Measurements from ENCODE around the gene RECQL. TPM values are rescaled to one million over a fixed set of nuclear protein-coding genes. Genes with fewer than 3 reads are reported as not detected.

The RECQL gene
- total and polyA plus RNA-seq, 12 donors: 11.2 to 40.5 (median 22.8) TPM

DNA sequence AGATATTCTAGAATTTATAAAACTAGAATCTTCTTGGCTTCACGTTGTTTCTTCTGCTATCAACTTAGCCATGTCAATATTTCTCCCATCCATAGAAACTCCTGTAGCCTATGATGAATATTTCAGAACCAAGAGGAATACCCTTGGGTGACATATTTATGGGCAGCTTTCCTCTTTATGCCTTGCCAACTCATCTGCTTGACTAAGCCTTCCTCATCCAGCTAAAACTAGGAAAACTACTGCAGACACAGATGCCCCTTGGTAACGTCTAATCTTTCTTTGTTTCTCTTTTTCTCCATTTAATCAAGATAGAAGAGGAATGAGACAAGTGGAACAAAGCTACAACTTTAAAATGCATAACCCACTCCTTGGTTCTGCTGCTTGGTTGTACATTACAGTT lies 6.4 kb upstream of the RECQL start:
- no peak for DNase-seq
- Histone ChIP-seq H3K27me3 (no peaks in the 10 kb centered on the region), H3K4me1 (peaks cover 0 to 32% (median 21%) of the 10 kb centered on the region in 9 donors), H3K9me3 (no peaks in the 10 kb centered on the region), H3K36me3 (peaks cover 0 to 57% (median 7%) of the 10 kb centered on the region in 9 donors), H3K27ac (no peak overlapping the region), H3K4me3 (no peak overlapping the region)
- ATAC-seq: no peak
- TF ChIP-seq, protein P1, sequence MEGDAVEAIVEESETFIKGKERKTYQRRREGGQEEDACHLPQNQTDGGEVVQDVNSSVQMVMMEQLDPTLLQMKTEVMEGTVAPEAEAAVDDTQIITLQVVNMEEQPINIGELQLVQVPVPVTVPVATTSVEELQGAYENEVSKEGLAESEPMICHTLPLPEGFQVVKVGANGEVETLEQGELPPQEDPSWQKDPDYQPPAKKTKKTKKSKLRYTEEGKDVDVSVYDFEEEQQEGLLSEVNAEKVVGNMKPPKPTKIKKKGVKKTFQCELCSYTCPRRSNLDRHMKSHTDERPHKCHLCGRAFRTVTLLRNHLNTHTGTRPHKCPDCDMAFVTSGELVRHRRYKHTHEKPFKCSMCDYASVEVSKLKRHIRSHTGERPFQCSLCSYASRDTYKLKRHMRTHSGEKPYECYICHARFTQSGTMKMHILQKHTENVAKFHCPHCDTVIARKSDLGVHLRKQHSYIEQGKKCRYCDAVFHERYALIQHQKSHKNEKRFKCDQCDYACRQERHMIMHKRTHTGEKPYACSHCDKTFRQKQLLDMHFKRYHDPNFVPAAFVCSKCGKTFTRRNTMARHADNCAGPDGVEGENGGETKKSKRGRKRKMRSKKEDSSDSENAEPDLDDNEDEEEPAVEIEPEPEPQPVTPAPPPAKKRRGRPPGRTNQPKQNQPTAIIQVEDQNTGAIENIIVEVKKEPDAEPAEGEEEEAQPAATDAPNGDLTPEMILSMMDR (IDR thresholded peaks at IDR 0.05): no peak
- 78 to 80% methylated on average over 2 of the region's 2 CpGs for WGBS, 2 donors
- intact Hi-C loops (cut with DNase I): loop anchor here in 1 of 10 donors (10.0 kb wide), 1 partner anchor 147 kb away; the partner anchor contains the start of gene LDHB

DNA sequence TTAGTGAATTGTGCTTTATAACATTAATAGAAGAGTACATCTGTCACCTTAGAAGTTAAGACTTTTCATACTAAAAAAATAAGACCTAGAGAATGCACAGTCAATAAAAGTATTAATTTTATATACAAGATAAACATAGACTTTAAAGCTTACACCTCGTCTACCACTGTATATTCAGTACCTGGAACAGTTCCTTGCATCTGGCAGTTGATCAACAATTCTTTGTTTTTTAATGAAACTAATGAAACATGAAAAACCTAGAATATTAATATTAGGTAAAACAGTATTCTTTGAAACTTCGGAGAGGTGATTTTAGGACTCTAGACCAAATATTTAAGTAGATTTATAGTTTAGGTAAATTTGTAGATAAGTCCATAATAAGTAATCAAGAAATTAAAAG lies 4.5 kb upstream of the RECQL start:
- 42 to 61% methylated on average over 2 of the region's 2 CpGs for WGBS, 2 donors

DNA sequence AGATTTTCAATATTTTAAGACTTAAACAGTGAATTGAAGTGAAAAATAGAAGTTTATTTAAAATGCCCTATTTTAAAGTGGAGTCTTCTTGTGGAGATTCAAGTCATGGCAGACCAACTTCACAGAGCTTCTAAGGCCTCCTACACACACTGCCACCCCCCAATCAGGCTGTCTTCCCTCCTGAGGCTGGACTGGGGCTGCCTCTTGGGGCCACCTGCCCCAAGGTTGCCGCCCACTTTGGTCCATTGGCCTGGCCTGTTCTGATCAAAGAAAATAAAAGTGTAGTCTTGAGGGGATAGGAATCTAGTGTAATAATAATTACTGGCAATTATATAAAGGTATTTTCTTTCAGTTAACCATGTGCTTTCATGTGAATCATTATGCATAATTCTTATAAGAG lies 1.4 kb upstream of the RECQL start:
- Histone ChIP-seq H3K4me1 (peaks cover 0 to 66% (median 51%) of the 10 kb centered on the region in 9 donors), H3K4me3 (peak overlapping the region in 9 of 10 donors; percentile 74 to 98 (median 90)), H3K27ac (peak overlapping the region in 1 of 10 donors; percentile 92), H3K9me3 (no peaks in the 10 kb centered on the region), H3K36me3 (peaks cover 0 to 26% (median 2%) of the 10 kb centered on the region in 9 donors), H3K27me3 (no peaks in the 10 kb centered on the region)
- intact Hi-C loops (cut with DNase I): loop anchor here in 5 of 10 donors (5.0 to 10.0 kb wide), 4 partner anchors 66 to 179 kb away; partner anchors contain the start of genes LDHB (in 4 of the 5) and PYROXD1 (in 1 of the 5)
- ATAC-seq: no peak
- TF ChIP-seq, protein P1 (IDR thresholded peaks at IDR 0.05): no peak
- no peak for DNase-seq
- WGBS, 2 donors: 86 to 92% methylated on average over 1 of the region's 1 CpG

More for the DNA sequence above, 4.5 kb upstream of the RECQL start:
- intact Hi-C loops (cut with DNase I): loop anchor here in 1 of 10 donors (10.0 kb wide), 1 partner anchor 149 kb away; the partner anchor contains the start of gene LDHB
- Histone ChIP-seq H3K9me3 (no peaks in the 10 kb centered on the region), H3K27me3 (no peaks in the 10 kb centered on the region), H3K4me3 (no peak overlapping the region), H3K4me1 (peaks cover 0 to 39% (median 27%) of the 10 kb centered on the region in 9 donors), H3K36me3 (peaks cover 0 to 37% (median 0%) of the 10 kb centered on the region in 9 donors), H3K27ac (no peak overlapping the region)
- ATAC-seq (no peak), DNase-seq (no peak)
- TF ChIP-seq, protein P1 (IDR thresholded peaks at IDR 0.05): no peak

DNA sequence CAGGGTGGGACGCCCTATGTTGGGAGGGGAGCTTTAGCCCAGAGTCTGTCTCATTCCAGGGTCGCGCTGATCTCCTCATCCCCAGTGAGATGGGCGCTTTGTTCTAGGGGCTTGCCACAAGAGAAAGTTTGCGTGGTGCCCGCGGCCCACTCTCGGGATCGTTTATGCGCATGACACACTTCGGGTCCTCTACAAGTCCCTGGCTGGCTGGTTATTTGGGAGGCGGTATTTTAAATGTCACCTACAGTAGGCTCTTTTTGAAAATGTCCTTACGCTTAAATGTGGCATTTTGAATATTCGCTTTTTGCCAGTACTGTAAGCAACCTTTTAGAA lies 695 bp upstream of the RECQL start:
- Histone ChIP-seq H3K9me3 (no peaks in the 10 kb centered on the region), H3K27me3 (no peaks in the 10 kb centered on the region), H3K27ac (peak overlapping the region; percentile 68 to 92 (median 88)), H3K4me3 (peak overlapping the region; percentile 74 to 98 (median 90)), H3K36me3 (peaks cover 0 to 26% (median 6%) of the 10 kb centered on the region in 9 donors), H3K4me1 (peaks cover 0 to 66% (median 51%) of the 10 kb centered on the region in 9 donors)
- TF ChIP-seq, protein P1 (IDR thresholded peaks at IDR 0.05): no peak
- ATAC-seq (peak in 6 of 8 donors; percentile 3 to 21 (median 9)), DNase-seq (peak; percentile 13 to 23)
- 1 to 2% methylated on average over 14 of the region's 14 CpGs for WGBS, 2 donors
- intact Hi-C loops (cut with DNase I): loop anchor here in 5 of 10 donors (5.0 to 10.0 kb wide), 4 partner anchors 65 to 180 kb away; partner anchors contain the start of genes LDHB (in 4 of the 5) and PYROXD1 (in 1 of the 5)
